GM18511 (cell line): ENCODE data around the gene THG1L.
"Not testable (repeated sequence)": the region's sequence is repeated elsewhere in the genome, so short reads cannot be mapped to it uniquely, and the experiment has no call there.

Experiments
- ATAC-seq: cut with Tn5 transposase; IDR thresholded peaks from one replicate; pipeline ENCODE4 v1.9.1; 2021; ENCODE audit warnings: mild to moderate bottlenecking, moderate library complexity; ENCODE audit not compliant: unreplicated experiment

The THG1L gene

GRCh38 chr5:157726607-157727006 is 4.6 kb upstream of the THG1L start:
- not testable (repeated sequence) for ATAC-seq

GRCh38 chr5:157727858-157728257 is 3.4 kb upstream of the THG1L start:
- ATAC-seq: not testable (repeated sequence)

- peak; percentile 66 for ATAC-seq
Measured at GRCh38 chr5:157729858-157730257, 1.4 kb upstream of the THG1L start.

GRCh38 chr5:157730900-157731271 is 334 bp upstream of the THG1L start:
- no peak for ATAC-seq

GRCh38 chr5:157732130-157732514 is 902 bp downstream of the THG1L start:
- no peak for ATAC-seq

- ATAC-seq: no peak
Measured at GRCh38 chr5:157732596-157733262, 1.5 kb downstream of the THG1L start.

GRCh38 chr5:157734436-157734835 is 3.2 kb downstream of the THG1L start:
- ATAC-seq: no peak

GRCh38 chr5:157735991-157736390 is 4.8 kb downstream of the THG1L start:
- ATAC-seq: no peak

- no peak for ATAC-seq
Measured at GRCh38 chr5:157739388-157740228, 8.4 kb downstream of the THG1L start.

- ATAC-seq: no peak
Measured at GRCh38 chr5:157740229-157740610, 9.0 kb downstream of the THG1L start.

- no peak for ATAC-seq
Measured at GRCh38 chr5:157741131-157741530, 9.9 kb downstream of the THG1L start.

DNA sequence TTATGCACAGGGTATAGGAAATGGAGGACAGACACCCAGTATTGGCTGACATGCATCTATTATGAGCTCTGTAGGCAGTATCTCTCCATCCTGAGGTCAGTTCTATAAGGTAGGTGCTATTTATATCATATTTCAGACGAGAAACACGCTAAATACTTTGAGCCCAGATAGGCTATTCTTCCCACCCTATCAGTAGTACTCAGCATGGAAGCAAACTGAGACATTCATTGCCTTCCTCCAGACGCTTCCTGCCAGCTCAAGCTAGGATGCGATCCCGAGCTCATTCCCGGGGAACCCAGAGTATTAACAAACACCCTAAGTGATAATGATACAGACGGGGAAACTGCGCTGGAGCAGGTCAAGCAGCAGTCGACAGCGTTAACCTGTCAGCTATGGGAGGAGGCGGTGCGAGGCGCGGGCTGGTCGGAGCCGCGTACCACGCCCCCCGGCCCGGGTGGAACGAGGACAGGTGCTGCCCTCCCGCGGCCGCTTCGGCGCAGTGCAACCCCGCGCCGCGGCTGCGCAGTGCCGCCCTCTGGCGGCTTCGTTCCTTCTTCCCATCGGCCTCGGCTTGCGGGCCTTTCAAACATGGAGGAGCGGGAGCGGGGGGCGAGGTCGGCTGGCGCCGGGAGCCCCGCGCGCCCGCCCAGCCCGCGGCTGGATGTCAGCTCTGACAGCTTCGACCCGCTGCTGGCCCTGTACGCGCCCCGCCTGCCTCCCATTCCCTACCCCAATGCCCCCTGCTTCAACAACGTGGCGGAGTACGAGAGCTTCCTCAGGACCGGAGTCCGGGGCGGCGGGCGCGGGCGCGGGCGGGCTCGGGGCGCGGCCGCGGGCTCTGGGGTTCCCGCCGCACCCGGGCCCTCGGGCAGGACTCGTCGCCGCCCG is 12.2 kb downstream of the THG1L start, which contains the start of gene LSM11:
Gene LSM11 (plus strand): TSS at position 550 of the 888 bp plus-strand sequence. CDS start 39 bp downstream, at position 589.
- ATAC-seq: peak; percentile 91

- peak; percentile 43 for ATAC-seq
Measured at GRCh38 chr5:157744051-157745011, 13.1 kb downstream of the THG1L start.

DNA sequence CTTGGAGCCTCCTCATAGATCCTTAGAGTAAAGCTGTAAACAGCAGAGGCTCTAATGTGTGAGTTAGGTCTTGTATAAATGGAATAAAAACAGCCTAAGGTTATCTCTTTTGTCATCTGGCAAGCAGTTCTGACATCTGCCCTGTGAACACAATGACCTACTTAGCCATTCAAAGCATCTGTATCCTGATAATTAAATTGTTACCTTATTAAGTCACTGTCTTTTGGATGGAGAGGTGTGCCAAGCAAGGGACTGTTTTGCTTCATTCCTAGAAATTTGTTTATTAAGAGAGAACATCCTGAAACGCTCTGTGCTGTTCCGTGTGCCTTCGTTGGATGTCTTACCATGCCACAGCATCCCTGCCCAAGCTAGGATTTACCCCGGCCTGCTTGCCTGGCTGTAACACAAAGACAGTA is 13.8 kb downstream of the THG1L start:
- no peak for ATAC-seq

DNA sequence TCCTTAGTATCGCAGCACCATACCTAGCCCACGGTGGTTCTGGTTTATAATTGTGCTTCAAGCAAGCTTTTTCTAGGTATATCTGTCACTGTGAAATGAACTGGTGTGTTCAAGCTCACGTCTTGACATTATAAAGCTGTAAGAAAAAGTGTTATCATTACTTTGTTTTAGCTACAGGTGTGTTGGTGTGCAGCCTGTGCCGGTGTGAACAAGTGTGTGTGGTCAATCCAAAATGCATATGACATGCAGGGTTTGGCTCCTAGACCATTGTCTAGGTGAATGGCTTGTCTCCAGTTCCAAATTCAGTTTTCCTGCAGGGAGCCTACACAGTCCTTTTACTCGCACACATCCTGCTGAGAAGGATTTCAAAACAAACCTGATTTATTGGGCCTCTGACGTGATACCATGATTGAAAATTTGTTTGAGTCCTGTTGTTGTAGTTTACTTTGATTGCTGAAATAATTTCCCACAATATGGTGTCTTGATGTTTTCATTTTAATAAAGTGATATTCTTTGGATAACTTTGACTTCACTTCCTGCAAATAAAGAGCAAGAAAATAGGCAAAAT is 16.0 kb downstream of the THG1L start:
- ATAC-seq: no peak

GRCh38 chr5:157747766-157748700 is 16.8 kb downstream of the THG1L start:
- no peak for ATAC-seq

DNA sequence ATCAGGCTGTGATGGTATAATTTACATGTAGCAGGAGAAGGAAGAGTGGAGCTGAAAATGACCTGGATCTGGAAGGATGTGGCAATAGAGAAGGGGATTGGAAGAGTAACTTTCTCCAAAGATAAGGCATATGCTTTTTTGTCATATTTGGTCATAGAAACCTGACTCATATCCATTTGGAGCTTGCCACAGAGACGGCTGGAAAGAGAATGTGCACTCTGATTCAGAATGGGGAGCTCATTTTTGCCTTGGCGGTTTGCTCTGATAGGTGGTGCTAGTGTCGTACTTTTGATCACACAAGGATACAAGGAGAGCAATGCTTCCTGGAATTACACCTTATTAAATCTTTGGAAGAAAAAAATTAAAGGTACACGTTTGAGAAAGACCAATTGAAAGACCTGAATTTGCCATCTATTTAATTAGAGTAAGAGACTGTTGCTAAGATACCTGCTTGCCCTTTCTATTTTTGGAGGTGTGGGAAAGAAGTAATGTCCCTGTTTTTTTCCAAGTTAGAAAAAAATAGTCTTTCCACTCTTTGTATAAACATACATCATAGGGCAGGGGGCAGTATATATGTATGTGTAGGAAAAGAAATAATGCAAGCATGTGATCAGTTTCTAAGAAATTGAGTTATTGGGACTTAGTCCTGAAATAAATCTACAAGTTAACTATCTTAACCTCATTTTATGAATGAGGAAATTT is 17.7 kb downstream of the THG1L start:
- no peak for ATAC-seq

- no peak for ATAC-seq
Measured at GRCh38 chr5:157749462-157749799, 18.2 kb downstream of the THG1L start.
